ENCODE measurements around the gene FADS6. TPM values are rescaled to one million over a fixed set of nuclear protein-coding genes. Genes with fewer than 3 reads are reported as not detected.

Gene FADS6
- total and polyA plus RNA-seq, 2 of the 13 experiments (the other 11 are each of a cell fraction or from before 2014, with no cell fraction given): 0.11 TPM

DNA sequence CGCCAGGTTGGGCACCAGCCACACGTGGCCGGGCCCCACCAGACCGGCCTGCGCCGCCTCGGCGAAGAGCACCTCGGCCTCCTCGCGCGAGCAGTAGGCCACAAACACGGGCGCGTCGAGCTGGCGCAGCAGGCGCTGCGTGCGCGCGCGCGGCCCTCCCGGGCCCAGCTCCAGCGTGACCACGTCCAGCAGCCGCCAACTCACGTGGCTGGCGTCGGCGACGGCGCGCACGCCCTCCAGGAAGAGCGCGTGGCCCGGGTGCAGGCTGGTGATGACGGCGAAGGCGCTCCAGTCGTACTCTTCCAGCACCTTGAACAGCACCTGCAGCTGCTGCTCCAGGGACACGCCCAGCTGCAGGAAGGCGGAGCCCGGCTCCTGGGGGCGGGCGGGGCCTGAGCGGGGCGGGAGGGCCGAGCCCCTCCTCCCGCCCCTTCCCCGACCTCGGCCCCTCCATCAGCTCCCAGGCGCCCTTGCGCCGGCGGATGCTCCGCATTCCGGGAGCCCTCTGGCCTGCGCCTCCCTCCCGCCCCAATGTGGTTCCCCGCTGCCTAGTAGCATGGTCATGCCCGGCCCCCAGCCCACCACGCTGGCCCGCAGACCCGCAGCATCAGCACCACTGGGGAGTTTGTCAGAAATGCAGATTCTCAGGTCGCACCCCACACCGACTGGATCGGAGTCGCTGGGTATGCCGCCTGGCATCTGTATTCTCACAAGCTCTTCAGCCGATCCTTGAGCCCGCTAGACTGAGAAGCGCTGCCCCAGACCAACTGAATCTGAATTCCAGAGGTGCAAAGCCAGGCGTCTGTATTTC lies 41.0 kb downstream of the FADS6 start (continued):
- TF ChIP-seq ZC3H13 (CRISPR knock-in tag; IDR thresholded peaks at IDR 0.05) (no peak), SRF (IDR thresholded peaks at IDR 0.05; ENCODE audit: low read depth, low read length) (no peak), ZSCAN30 (CRISPR knock-in tag; IDR thresholded peaks at IDR 0.05) (no peak), ZNF652 (CRISPR knock-in tag; IDR thresholded peaks at IDR 0.05; ENCODE audit: borderline replicate concordance, low read depth) (no peak), SALL1 (CRISPR knock-in tag; IDR thresholded peaks at IDR 0.05) (peak; percentile 22; the same call in 1 of the 2 replicates), HNRNPK (IDR thresholded peaks at IDR 0.05; ENCODE audit: low read depth, low read length, poor library complexity, severe bottlenecking) (no peak), ZNF501 (CRISPR knock-in tag; IDR thresholded peaks at IDR 0.05) (no peak), ZNF121 (CRISPR knock-in tag; IDR thresholded peaks at IDR 0.05) (no peak), ZNF264 (CRISPR knock-in tag; IDR thresholded peaks at IDR 0.05) (no peak), ZNF143 (CRISPR knock-in tag; IDR thresholded peaks at IDR 0.05) (peak; percentile 79), TOE1 (CRISPR knock-in tag; IDR thresholded peaks at IDR 0.05) (no peak), ZFP41 (CRISPR knock-in tag; IDR thresholded peaks at IDR 0.05; ENCODE audit: borderline replicate concordance) (no peak), PHF8 (CRISPR knock-in tag; IDR thresholded peaks at IDR 0.05) (0 out of 2 replicates have a peak, but pooled peaks have one; percentile 20), ZNF574 (CRISPR knock-in tag; IDR thresholded peaks at IDR 0.05) (no peak)
- TF ChIP-seq, protein P1, sequence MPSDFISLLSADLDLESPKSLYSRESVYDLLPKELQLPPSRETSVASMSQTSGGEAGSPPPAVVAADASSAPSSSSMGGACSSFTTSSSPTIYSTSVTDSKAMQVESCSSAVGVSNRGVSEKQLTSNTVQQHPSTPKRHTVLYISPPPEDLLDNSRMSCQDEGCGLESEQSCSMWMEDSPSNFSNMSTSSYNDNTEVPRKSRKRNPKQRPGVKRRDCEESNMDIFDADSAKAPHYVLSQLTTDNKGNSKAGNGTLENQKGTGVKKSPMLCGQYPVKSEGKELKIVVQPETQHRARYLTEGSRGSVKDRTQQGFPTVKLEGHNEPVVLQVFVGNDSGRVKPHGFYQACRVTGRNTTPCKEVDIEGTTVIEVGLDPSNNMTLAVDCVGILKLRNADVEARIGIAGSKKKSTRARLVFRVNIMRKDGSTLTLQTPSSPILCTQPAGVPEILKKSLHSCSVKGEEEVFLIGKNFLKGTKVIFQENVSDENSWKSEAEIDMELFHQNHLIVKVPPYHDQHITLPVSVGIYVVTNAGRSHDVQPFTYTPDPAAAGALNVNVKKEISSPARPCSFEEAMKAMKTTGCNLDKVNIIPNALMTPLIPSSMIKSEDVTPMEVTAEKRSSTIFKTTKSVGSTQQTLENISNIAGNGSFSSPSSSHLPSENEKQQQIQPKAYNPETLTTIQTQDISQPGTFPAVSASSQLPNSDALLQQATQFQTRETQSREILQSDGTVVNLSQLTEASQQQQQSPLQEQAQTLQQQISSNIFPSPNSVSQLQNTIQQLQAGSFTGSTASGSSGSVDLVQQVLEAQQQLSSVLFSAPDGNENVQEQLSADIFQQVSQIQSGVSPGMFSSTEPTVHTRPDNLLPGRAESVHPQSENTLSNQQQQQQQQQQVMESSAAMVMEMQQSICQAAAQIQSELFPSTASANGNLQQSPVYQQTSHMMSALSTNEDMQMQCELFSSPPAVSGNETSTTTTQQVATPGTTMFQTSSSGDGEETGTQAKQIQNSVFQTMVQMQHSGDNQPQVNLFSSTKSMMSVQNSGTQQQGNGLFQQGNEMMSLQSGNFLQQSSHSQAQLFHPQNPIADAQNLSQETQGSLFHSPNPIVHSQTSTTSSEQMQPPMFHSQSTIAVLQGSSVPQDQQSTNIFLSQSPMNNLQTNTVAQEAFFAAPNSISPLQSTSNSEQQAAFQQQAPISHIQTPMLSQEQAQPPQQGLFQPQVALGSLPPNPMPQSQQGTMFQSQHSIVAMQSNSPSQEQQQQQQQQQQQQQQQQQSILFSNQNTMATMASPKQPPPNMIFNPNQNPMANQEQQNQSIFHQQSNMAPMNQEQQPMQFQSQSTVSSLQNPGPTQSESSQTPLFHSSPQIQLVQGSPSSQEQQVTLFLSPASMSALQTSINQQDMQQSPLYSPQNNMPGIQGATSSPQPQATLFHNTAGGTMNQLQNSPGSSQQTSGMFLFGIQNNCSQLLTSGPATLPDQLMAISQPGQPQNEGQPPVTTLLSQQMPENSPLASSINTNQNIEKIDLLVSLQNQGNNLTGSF (CRISPR knock-in tag; IDR thresholded peaks at IDR 0.05): peak; percentile 28; the same call in 1 of the 2 replicates
- TF ChIP-seq, protein P2, sequence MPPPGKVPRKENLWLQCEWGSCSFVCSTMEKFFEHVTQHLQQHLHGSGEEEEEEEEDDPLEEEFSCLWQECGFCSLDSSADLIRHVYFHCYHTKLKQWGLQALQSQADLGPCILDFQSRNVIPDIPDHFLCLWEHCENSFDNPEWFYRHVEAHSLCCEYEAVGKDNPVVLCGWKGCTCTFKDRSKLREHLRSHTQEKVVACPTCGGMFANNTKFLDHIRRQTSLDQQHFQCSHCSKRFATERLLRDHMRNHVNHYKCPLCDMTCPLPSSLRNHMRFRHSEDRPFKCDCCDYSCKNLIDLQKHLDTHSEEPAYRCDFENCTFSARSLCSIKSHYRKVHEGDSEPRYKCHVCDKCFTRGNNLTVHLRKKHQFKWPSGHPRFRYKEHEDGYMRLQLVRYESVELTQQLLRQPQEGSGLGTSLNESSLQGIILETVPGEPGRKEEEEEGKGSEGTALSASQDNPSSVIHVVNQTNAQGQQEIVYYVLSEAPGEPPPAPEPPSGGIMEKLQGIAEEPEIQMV (CRISPR knock-in tag; IDR thresholded peaks at IDR 0.05; ENCODE audit: low read depth): no peak
